ENCODE results near the gene OR2B2. TPM values are rescaled to one million over a fixed set of nuclear protein-coding genes. Genes with fewer than 3 reads are reported as not detected.
"Not testable (repeated sequence)": the region's sequence is repeated elsewhere in the genome, so short reads cannot be mapped to it uniquely, and the experiment has no call there.

OR2B2 gene
- total and polyA plus RNA-seq, 2 experiments from 2014 or later = not detected

GRCh38 chr6:27940766-27941165 is 28.6 kb upstream of the OR2B2 start:
- Histone ChIP-seq H3K4me1 (ENCODE audit: low read depth) (no peaks in the 10 kb centered on the region), H3K36me3 (no peaks in the 10 kb centered on the region), H3K27me3 (peaks cover 16% of the 10 kb centered on the region), H3K27ac (no peak overlapping the region), H3K4me3 (no peak overlapping the region), H3K9me3 (ENCODE audit: low read depth) (no peaks in the 10 kb centered on the region)
- TF ChIP-seq CTCF (IDR thresholded peaks at IDR 0.05; ENCODE audit: low read depth, low read length) = no peak
- no peak for DNase-seq (ENCODE audit: low read depth in 1 of 2, low spot score in 1 of 2)

DNA sequence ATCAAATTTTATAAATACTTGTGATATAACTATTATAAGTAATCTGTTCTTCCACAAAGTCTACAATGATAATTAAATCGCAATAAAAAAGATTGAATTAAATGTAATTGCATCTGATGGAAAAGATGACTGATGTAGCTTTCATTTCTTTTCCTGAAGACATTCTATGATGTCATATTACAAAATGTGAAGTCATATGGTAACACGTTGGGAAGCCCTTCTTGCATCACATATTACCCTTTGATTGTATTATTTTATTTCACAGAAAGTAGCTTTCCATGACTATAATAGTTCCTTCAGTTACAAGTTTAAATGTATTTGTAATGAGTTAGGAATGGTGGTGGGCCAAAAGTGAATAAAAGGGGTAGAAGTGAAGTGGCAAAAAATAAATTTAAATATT is 19.0 kb upstream of the OR2B2 start:
- no peak overlapping the region for H3K27ac ChIP-seq
- no peaks in the 10 kb centered on the region for H3K9me3 ChIP-seq (ENCODE audit: low read depth)
- H3K36me3 ChIP-seq = no peaks in the 10 kb centered on the region
- no peaks in the 10 kb centered on the region for H3K4me1 ChIP-seq (ENCODE audit: low read depth)
- no peak overlapping the region for H3K4me3 ChIP-seq
- no peak for TF ChIP-seq CTCF (IDR thresholded peaks at IDR 0.05; ENCODE audit: low read depth, low read length)
- no peak for DNase-seq (ENCODE audit: low read depth in 1 of 2, low spot score in 1 of 2)
- H3K27me3 ChIP-seq = no peaks in the 10 kb centered on the region

DNA sequence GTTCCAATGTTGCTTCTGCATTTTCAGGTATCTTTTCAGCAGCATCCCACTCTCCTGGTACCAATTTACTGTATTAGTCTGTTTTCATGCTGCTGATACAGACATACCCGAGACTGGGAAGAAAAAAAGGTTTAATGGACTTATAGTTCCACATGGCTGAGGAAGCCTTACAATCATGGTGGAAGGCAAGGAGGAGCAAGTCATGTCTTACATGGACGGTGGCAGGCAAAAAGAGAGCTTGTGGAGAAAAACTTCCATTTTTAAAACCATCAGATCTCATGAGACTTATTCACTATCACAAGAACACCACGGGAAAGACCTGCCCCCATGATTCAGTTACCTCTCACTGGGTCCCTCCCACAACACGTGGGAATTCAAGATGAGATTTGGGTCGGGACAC is 17.7 kb upstream of the OR2B2 start:
- not testable (repeated sequence) for H3K9me3 ChIP-seq (ENCODE audit: low read depth); H3K4me1 ChIP-seq (ENCODE audit: low read depth); H3K27ac ChIP-seq; H3K4me3 ChIP-seq; H3K36me3 ChIP-seq; DNase-seq (ENCODE audit: low read depth in 1 of 2, low spot score in 1 of 2); H3K27me3 ChIP-seq

- H3K9me3 ChIP-seq (ENCODE audit: low read depth); DNase-seq (ENCODE audit: low read depth in 1 of 2, low spot score in 1 of 2); H3K36me3 ChIP-seq; H3K27ac ChIP-seq; H3K27me3 ChIP-seq; H3K4me1 ChIP-seq (ENCODE audit: low read depth); H3K4me3 ChIP-seq: not testable (repeated sequence)
These were observed 15.8 kb upstream of the OR2B2 start for GRCh38 chr6:27928041-27928440.

DNA sequence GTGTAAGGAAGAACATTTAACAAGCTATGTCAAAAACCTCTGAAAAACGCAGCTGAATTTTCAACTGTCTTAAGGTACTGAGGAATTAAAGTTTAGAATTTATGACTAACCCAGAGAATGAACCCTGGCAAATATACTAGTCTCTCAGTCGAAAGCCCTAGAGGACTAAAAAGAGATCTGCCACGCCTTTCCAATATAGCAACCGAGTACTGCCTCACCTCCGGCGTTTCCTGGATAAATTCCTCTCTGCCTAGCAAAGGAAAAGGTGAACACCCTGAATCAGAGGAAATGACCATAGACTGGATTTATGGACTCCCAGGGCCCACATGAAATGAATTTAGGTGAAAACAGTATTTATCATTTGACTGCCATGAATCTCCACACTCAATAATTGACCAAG is 12.0 kb upstream of the OR2B2 start:
- Histone ChIP-seq H3K9me3 (ENCODE audit: low read depth) (no peaks in the 10 kb centered on the region), H3K4me1 (ENCODE audit: low read depth) (no peaks in the 10 kb centered on the region), H3K27ac (no peak overlapping the region), H3K36me3 (no peaks in the 10 kb centered on the region), H3K27me3 (no peaks in the 10 kb centered on the region), H3K4me3 (no peak overlapping the region)
- DNase-seq (ENCODE audit: low read depth in 1 of 2, low spot score in 1 of 2) = no peak
- TF ChIP-seq CTCF (IDR thresholded peaks at IDR 0.05; ENCODE audit: low read depth, low read length) = no peak

DNA sequence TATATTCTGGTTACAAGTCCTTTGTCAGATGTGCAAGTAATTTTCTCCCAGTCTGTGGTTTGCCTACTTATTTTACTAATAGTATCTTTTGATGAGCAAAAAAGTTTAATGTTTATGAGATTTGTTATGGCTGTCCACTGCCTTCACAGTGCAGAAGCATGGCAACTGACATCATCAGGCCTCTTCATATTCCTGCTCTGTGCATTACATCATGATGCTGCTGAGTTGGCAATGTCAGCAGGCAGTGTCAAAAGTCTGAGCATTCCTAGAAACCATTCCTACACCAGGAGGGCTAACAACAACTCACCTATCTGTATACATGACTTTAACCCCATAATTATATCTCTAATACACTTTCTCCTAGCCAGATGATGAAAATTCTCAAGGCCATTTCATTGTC is 10.8 kb upstream of the OR2B2 start:
- TF ChIP-seq CTCF (IDR thresholded peaks at IDR 0.05; ENCODE audit: low read depth, low read length) = no peak
- Histone ChIP-seq H3K27ac (no peak overlapping the region), H3K27me3 (no peaks in the 10 kb centered on the region), H3K4me3 (no peak overlapping the region), H3K4me1 (ENCODE audit: low read depth) (no peaks in the 10 kb centered on the region), H3K9me3 (ENCODE audit: low read depth) (no peaks in the 10 kb centered on the region), H3K36me3 (no peaks in the 10 kb centered on the region)
- no peak for DNase-seq (ENCODE audit: low read depth in 1 of 2, low spot score in 1 of 2)

DNA sequence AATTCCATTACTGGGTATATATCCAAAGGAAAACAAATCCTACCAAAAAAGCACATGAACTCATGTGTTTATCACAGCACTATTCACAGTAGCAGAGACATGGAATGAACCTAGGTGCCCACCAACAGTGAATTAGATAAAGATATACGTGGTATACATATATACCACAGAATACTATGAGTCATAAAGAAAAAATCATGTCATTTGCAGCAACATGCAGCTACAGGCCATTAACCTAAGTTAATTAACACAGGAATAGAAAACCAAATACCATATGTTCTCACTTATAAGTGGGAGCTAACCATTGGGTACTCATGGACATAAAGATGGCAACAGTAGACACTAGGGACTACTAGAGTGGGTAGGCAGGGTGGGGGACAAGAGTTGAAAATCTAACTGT is 4.2 kb downstream of the OR2B2 start:
- H3K36me3 ChIP-seq = no peaks in the 10 kb centered on the region
- H3K9me3 ChIP-seq (ENCODE audit: low read depth) = no peaks in the 10 kb centered on the region
- H3K4me3 ChIP-seq = no peak overlapping the region
- no peaks in the 10 kb centered on the region for H3K27me3 ChIP-seq
- DNase-seq (ENCODE audit: low read depth in 1 of 2, low spot score in 1 of 2) = no peak
- no peak for TF ChIP-seq CTCF (IDR thresholded peaks at IDR 0.05; ENCODE audit: low read depth, low read length)
- H3K27ac ChIP-seq = no peak overlapping the region
- no peaks in the 10 kb centered on the region for H3K4me1 ChIP-seq (ENCODE audit: low read depth)
